HepG2 (cell line): ENCODE measurements around the gene ORC1. TPM values are rescaled to one million over a fixed set of nuclear protein-coding genes. Genes with fewer than 3 reads are reported as not detected.

Experiments used
- ATF6 ChIP-seq: sonication (generic); formaldehyde crosslinking; conservative IDR thresholded peaks from 2 replicates; pipeline ENCODE4 v1.4.0; 2020; ENCODE audit warnings: missing genetic modification reagents
- ATF7 ChIP-seq, 2 experiments: fragments of 450-650 bp in 1 of 2; sonication (generic) in 1 of 2; formaldehyde crosslinking in 1 of 2; IDR thresholded peaks; 2 replicates each; pipeline versions ENCODE4 v1.4.0 to v1.6.1; 2016 to 2020; ENCODE audit warnings: antibody characterized with exemption in 1 of 2, mild to moderate bottlenecking in 1 of 2, missing genetic modification reagents in 1 of 2
- DNMT3B ChIP-seq: conservative IDR thresholded peaks from 2 replicates; pipeline ENCODE4 v1.6.1; 2016; ENCODE audit warnings: missing biosample characterization, control low read depth
- FOXO1 ChIP-seq: sonication (generic); formaldehyde crosslinking; IDR thresholded peaks from 2 replicates; pipeline ENCODE4 v1.4.0; 2020; ENCODE audit warnings: missing genetic modification reagents
- HCFC1 ChIP-seq: fragments of 150-350 bp; IDR thresholded peaks from 2 replicates; pipeline ENCODE4 v1.6.1; 2014; ENCODE audit warnings: low read depth, low read length
- HMGXB4 ChIP-seq, 2 experiments: sonication (generic) in 1 of 2; formaldehyde crosslinking in 1 of 2; IDR thresholded peaks; 2 replicates each; pipeline versions ENCODE4 v1.4.0 to v1.6.1; 2018 to 2020; ENCODE audit warnings: missing genetic modification reagents in 2 of 2, borderline replicate concordance in 1 of 2, low read depth in 1 of 2, mild to moderate bottlenecking in 1 of 2, missing biosample characterization in 1 of 2
- KLF15 ChIP-seq: sonication (generic); formaldehyde crosslinking; IDR thresholded peaks from 2 replicates; pipeline ENCODE4 v1.8.1; 2023; ENCODE audit warnings: borderline replicate concordance, mild to moderate bottlenecking, inconsistent platforms, missing genetic modification reagents, mixed read lengths
- MAFG ChIP-seq: sonication (generic); formaldehyde crosslinking; IDR thresholded peaks from 2 replicates; pipeline ENCODE4 v1.5.1; 2020; ENCODE audit warnings: mild to moderate bottlenecking, missing genetic modification reagents
- MTA3 ChIP-seq: sonication (generic); formaldehyde crosslinking; IDR thresholded peaks from 2 replicates; pipeline ENCODE4 v1.4.0; 2020; ENCODE audit warnings: missing genetic modification reagents
- NPAS2 ChIP-seq: sonication (generic); formaldehyde crosslinking; IDR thresholded peaks from 2 replicates; pipeline ENCODE4 v1.8.0; 2022; ENCODE audit warnings: mild to moderate bottlenecking, missing genetic modification reagents, borderline replicate concordance
- NR2F6 ChIP-seq, 2 experiments: IDR thresholded peaks; 2 replicates each; pipeline ENCODE4 v1.6.1; 2016; ENCODE audit warnings: antibody characterized with exemption in 1 of 2, mild to moderate bottlenecking in 1 of 2
- PHF8 ChIP-seq: sonication (generic); formaldehyde crosslinking; IDR thresholded peaks from 2 replicates; pipeline ENCODE4 v1.5.0; 2020; ENCODE audit warnings: missing genetic modification reagents
- PLSCR1 ChIP-seq: sonication (generic); formaldehyde crosslinking; IDR thresholded peaks from 2 replicates; pipeline ENCODE4 v1.5.0; 2020; ENCODE audit warnings: missing genetic modification reagents, mild to moderate bottlenecking, borderline replicate concordance
- PTBP1 ChIP-seq: fragments of 200-400 bp; formaldehyde crosslinking; IDR thresholded peaks from 2 replicates; pipeline ENCODE4 v1.6.1; 2018; ENCODE audit warnings: low read length, low read depth; ENCODE audit not compliant: poor library complexity, severe bottlenecking
- RAD51 ChIP-seq: fragments of 450-650 bp; IDR thresholded peaks from 2 replicates; pipeline ENCODE4 v1.6.1; 2016; ENCODE audit warnings: borderline replicate concordance
- ZC3H13 ChIP-seq: sonication (generic); formaldehyde crosslinking; IDR thresholded peaks from 2 replicates; pipeline ENCODE4 v1.8.1; 2023; ENCODE audit warnings: mild to moderate bottlenecking, missing genetic modification reagents, moderate library complexity
- ZFAT ChIP-seq: sonication (generic); formaldehyde crosslinking; conservative IDR thresholded peaks from 2 replicates; pipeline ENCODE4 v1.8.1; 2023; ENCODE audit warnings: missing genetic modification reagents, inconsistent platforms
- ZNF276 ChIP-seq: sonication (generic); formaldehyde crosslinking; IDR thresholded peaks from 2 replicates; pipeline ENCODE4 v1.4.0; 2020; ENCODE audit warnings: mild to moderate bottlenecking, low read depth, missing genetic modification reagents
- ZNF337 ChIP-seq: sonication (generic); formaldehyde crosslinking; IDR thresholded peaks from 2 replicates; pipeline ENCODE4 v1.5.1; 2020; ENCODE audit warnings: missing genetic modification reagents, low read depth, mild to moderate bottlenecking, borderline replicate concordance
- ZNF607 ChIP-seq: sonication (generic); formaldehyde crosslinking; IDR thresholded peaks from 2 replicates; pipeline ENCODE4 v1.5.1; 2020; ENCODE audit warnings: missing genetic modification reagents, mild to moderate bottlenecking, borderline replicate concordance
- polyA plus RNA-seq, 8 experiments: library from polyadenylated mRNA; depleted of rRNA in 3 of 8; stranded (reverse) in 7 of 8; unstranded in 1 of 8; fragments of >200 nt; fragmentation: Illumina TruSeq in 4 of 8; extraction: Trizol in 4 of 8; gene quantifications; 2 replicates each; pipeline versions ENCODE4 v1.2.1 to v1.2.3, GENCODE V29; 2011 to 2016; ENCODE audit warnings: low read depth in 4 of 8, missing spikeins in 1 of 8, mixed read lengths in 1 of 8; ENCODE audit not compliant: insufficient read depth in 1 of 8
- total RNA-seq, 5 experiments: library from RNA; depleted of rRNA; stranded (reverse); fragments of >200 nt; fragmentation: Illumina TruSeq; extraction: Trizol; gene quantifications; 2 replicates each; pipeline ENCODE4 v1.2.3, GENCODE V29; 2016; ENCODE audit warnings: low read depth in 1 of 5

Gene ORC1
- total and polyA plus RNA-seq, 2 of the 13 experiments (the other 11 are each of a cell fraction or from before 2014, with no cell fraction given) = 7.0 to 23.5 TPM

- TF ChIP-seq HMGXB4 (CRISPR knock-in tag; IDR thresholded peaks at IDR 0.05; ENCODE audit: borderline replicate concordance in 1 of 2, low read depth in 1 of 2) = peak; percentile 81 to 85
- TF ChIP-seq RAD51 = peak; percentile 93
- TF ChIP-seq ZFAT (CRISPR knock-in tag) = no peak
- no peak for TF ChIP-seq NR2F6 (IDR thresholded peaks at IDR 0.05)
- TF ChIP-seq NR2F6 (CRISPR knock-in tag; IDR thresholded peaks at IDR 0.05) = peak; percentile 8; the same call in 1 of the 2 replicates
- TF ChIP-seq ATF7 (IDR thresholded peaks at IDR 0.05) = no peak
- no peak; the same call in 1 of the 2 replicates for TF ChIP-seq ATF7 (CRISPR knock-in tag; IDR thresholded peaks at IDR 0.05)
- peak; percentile 21; the same call in 1 of the 2 replicates for TF ChIP-seq ZNF607 (CRISPR knock-in tag)
- TF ChIP-seq NPAS2 (CRISPR knock-in tag) = no peak
- TF ChIP-seq FOXO1 (CRISPR knock-in tag) = no peak
- no peak for TF ChIP-seq ZC3H13
- peak; percentile 41; the same call in 1 of the 2 replicates for TF ChIP-seq KLF15 (CRISPR knock-in tag)
- TF ChIP-seq ZNF337 = no peak
- TF ChIP-seq MAFG = no peak
- TF ChIP-seq ATF6 (CRISPR knock-in tag) = no peak
- TF ChIP-seq HCFC1 = peak; percentile 41
- TF ChIP-seq MTA3 (CRISPR knock-in tag) = no peak
- 0 out of 2 replicates have a peak, but pooled peaks have one; percentile 52 for TF ChIP-seq DNMT3B
- no peak for TF ChIP-seq PLSCR1 (CRISPR knock-in tag)
- TF ChIP-seq PTBP1 = no peak
- peak; percentile 96 for TF ChIP-seq PHF8
- TF ChIP-seq ZNF276 = no peak
Measured at GRCh38 chr1:52365746-52366516, 38.3 kb downstream of the ORC1 start, which contains the start of gene CC2D1B (continued).
